GM12878 (cell line): ENCODE results near the gene DDX49. TPM values are rescaled to one million over a fixed set of nuclear protein-coding genes. Genes with fewer than 3 reads are reported as not detected.

Experiments used
- ATAC-seq: fragments of 200-7000 bp; cut with Tn5 transposase; 3 replicates; pipeline ENCODE4 v1.9.1; 2020; ENCODE audit warnings: mild to moderate bottlenecking, moderate library complexity
- BruUV-seq: library from RNA; stranded (reverse); fragments of 400-500 nt; replicated peaks from 2 replicates; lab custom pipeline; 2021; lab: Mats Ljungman, UMichigan
- CTCF ChIA-PET: fragments of 300-600 bp; sonication (Branson Sonifier 250); formaldehyde crosslinking; extraction: SDS; loops from one replicate; lab custom pipeline; 2021; ENCODE audit warnings: inconsistent platforms; lab: Yijun Ruan, JAX
- POLR2A ChIA-PET: fragments of 350-600 bp; formaldehyde crosslinking; extraction: SDS; loops from one replicate; lab custom pipeline; 2021; ENCODE audit warnings: inconsistent platforms; lab: Charles Lee
- RAD21 ChIA-PET: fragments of 300-600 bp; sonication (Branson Sonifier 250); formaldehyde crosslinking; loops from one replicate; lab custom pipeline; 2023; ENCODE audit warnings: antibody characterized with exemption; ENCODE audit not compliant: unreplicated experiment; lab: Charles Lee
- SMC1A ChIA-PET: fragments of 300-600 bp; sonication (Branson Sonifier 250); formaldehyde crosslinking; loops from one replicate; lab custom pipeline; 2023; ENCODE audit not compliant: unreplicated experiment, uncharacterized antibody; lab: Charles Lee
- DNase-seq: peaks from one replicate; pipeline ENCODE4 v3.0.0-alpha.2; 2011; ENCODE audit warnings: low read depth, low spot score
- FAIRE-seq: peaks from 3 replicates; lab custom pipeline; 2011; peaks lifted over from hg19 to GRCh38; lab: Jason Lieb, UNC
- H2AFZ ChIP-seq: 2 replicates; pipeline ENCODE4 v1.6.0; 2011; ENCODE audit warnings: low read depth, low read length, control low read depth; ENCODE audit not compliant: control insufficient read depth
- H3K27ac ChIP-seq: 2 replicates; pipeline ENCODE4 v1.5.1; 2011; ENCODE audit warnings: control low read depth; ENCODE audit not compliant: control insufficient read depth, insufficient read depth
- H3K27me3 ChIP-seq, 2 experiments: replicated peaks in 1 of 2; 2 replicates each; pipeline versions ENCODE4 v1.6.0 to v1.6.1; 2011; ENCODE audit warnings: low read length in 1 of 2; ENCODE audit not compliant: control insufficient read depth in 2 of 2, insufficient read depth in 2 of 2
- H3K36me3 ChIP-seq, 2 experiments: 2 replicates each; pipeline ENCODE4 v1.5.1; 2011; ENCODE audit warnings: low read length in 1 of 2; ENCODE audit not compliant: control insufficient read depth in 2 of 2, insufficient read depth in 2 of 2
- H3K4me1 ChIP-seq: 2 replicates; pipeline ENCODE4 v1.6.1; 2011; ENCODE audit warnings: mild to moderate bottlenecking, low read length, moderate library complexity, mixed read lengths; ENCODE audit not compliant: control insufficient read depth, insufficient read depth
- H3K4me2 ChIP-seq: 2 replicates; pipeline ENCODE4 v1.6.0; 2011; ENCODE audit warnings: control low read depth; ENCODE audit not compliant: control insufficient read depth, insufficient read depth
- H3K4me3 ChIP-seq: fragments of 200-600 bp; sonication (generic); 2 replicates; pipeline ENCODE4 v1.5.1; 2016
- H3K79me2 ChIP-seq: 2 replicates; pipeline ENCODE4 v1.6.0; 2011; ENCODE audit warnings: low read length; ENCODE audit not compliant: control insufficient read depth, insufficient read depth
- H3K9ac ChIP-seq: 2 replicates; pipeline ENCODE4 v1.8.0; 2011; ENCODE audit warnings: low read length, control low read depth, mixed read lengths; ENCODE audit not compliant: control insufficient read depth, insufficient read depth
- H3K9me3 ChIP-seq: replicated peaks from 3 replicates; pipeline ENCODE4 v1.5.1; 2011; ENCODE audit warnings: mild to moderate bottlenecking, low read length; ENCODE audit not compliant: control insufficient read depth, insufficient read depth
- H4K20me1 ChIP-seq: 2 replicates; pipeline ENCODE4 v1.6.0; 2011; ENCODE audit not compliant: control insufficient read depth, insufficient read depth
- BACH1 ChIP-seq: fragments of 450-650 bp; IDR thresholded peaks from 2 replicates; pipeline ENCODE4 v1.6.1; 2017; ENCODE audit warnings: mild to moderate bottlenecking, borderline replicate concordance
- BHLHE40 ChIP-seq, 2 experiments: fragments of 450-650 bp in 1 of 2; IDR thresholded peaks; 2 replicates each; pipeline ENCODE4 v1.6.1; 2011 to 2017; ENCODE audit warnings: low read depth in 2 of 2, borderline replicate concordance in 1 of 2, improper control_type of control experiment in 1 of 2, low read length in 1 of 2, mild to moderate bottlenecking in 1 of 2
- FOXM1 ChIP-seq: IDR thresholded peaks from 2 replicates; pipeline ENCODE4 v1.6.1; 2012; ENCODE audit warnings: low read depth, mild to moderate bottlenecking, inconsistent platforms, low read length, moderate library complexity
- GABPA ChIP-seq: IDR thresholded peaks from 2 replicates; pipeline ENCODE4 v1.6.1; 2014; ENCODE audit warnings: antibody characterized with exemption, low read depth, mild to moderate bottlenecking, inconsistent platforms
- HDAC6 ChIP-seq: fragments of 200-600 bp; sonication (generic); IDR thresholded peaks from one replicate; pipeline ENCODE4 v1.8.0; 2017; ENCODE audit warnings: antibody characterized with exemption; ENCODE audit not compliant: unreplicated experiment
- MXI1 ChIP-seq: fragments of 150-350 bp; IDR thresholded peaks from 2 replicates; pipeline ENCODE4 v1.6.1; 2011; ENCODE audit warnings: low read depth, mild to moderate bottlenecking, inconsistent platforms, low read length, improper control_type of control experiment
- NFXL1 ChIP-seq: fragments of 450-650 bp; IDR thresholded peaks from 2 replicates; pipeline ENCODE4 v1.6.1; 2017; ENCODE audit warnings: antibody characterized with exemption, mild to moderate bottlenecking, borderline replicate concordance
- RBBP5 ChIP-seq: fragments of 200-600 bp; sonication (generic); conservative IDR thresholded peaks from 2 replicates; pipeline ENCODE4 v1.6.1; 2016
- RCOR1 ChIP-seq: conservative IDR thresholded peaks from 2 replicates; pipeline ENCODE4 v1.6.1; 2012; ENCODE audit warnings: low read depth, low read length, improper control_type of control experiment
- RELA ChIP-seq: fragments of 450-650 bp; IDR thresholded peaks from 2 replicates; pipeline ENCODE4 v1.8.0; 2014; ENCODE audit warnings: borderline replicate concordance; ENCODE audit not compliant: partially characterized antibody
- TARDBP ChIP-seq: IDR thresholded peaks from 2 replicates; pipeline ENCODE4 v1.6.1; 2016; ENCODE audit warnings: borderline replicate concordance
- TBL1XR1 ChIP-seq: IDR thresholded peaks from 2 replicates; pipeline ENCODE4 v1.6.1; 2012; ENCODE audit warnings: low read depth, low read length, improper control_type of control experiment
- TCF3 ChIP-seq: IDR thresholded peaks from 2 replicates; pipeline ENCODE4 v1.6.1; 2012; ENCODE audit warnings: low read depth, mild to moderate bottlenecking, low read length, borderline replicate concordance; ENCODE audit not compliant: insufficient read depth
- WRNIP1 ChIP-seq: IDR thresholded peaks from 2 replicates; pipeline ENCODE4 v1.6.1; 2011; ENCODE audit warnings: low read depth, low read length, improper control_type of control experiment, borderline replicate concordance
- ZNF24 ChIP-seq: fragments of 450-650 bp; IDR thresholded peaks from 2 replicates; pipeline ENCODE4 v1.6.1; 2017; ENCODE audit warnings: antibody characterized with exemption, mild to moderate bottlenecking
- ZSCAN29 ChIP-seq: fragments of 450-650 bp; IDR thresholded peaks from 2 replicates; pipeline ENCODE4 v1.6.1; 2017; ENCODE audit warnings: mild to moderate bottlenecking, moderate library complexity
- WGBS: methylation state at CpG from one replicate; pipeline ENCODE4 v1.1.6; 2016; ENCODE audit warnings: low lambda C conversion rate; ENCODE audit not compliant: insufficient replicate concordance, insufficient coverage; ENCODE audit errors: missing lambda C conversion rate; 5-methylcytosine and 5-hydroxymethylcytosine counted together
- in situ Hi-C: fragments of 300-500 bp; cut with MboI; formaldehyde crosslinking; loops from 9 replicates; pipeline ENCODE4 v1.14.3; 2018; ENCODE audit warnings: mixed read lengths
- intact Hi-C: fragments of 100-400 bp; cut with micrococcal nuclease; formaldehyde crosslinking; loops from one replicate; pipeline ENCODE4 v1.14.2; 2022; ENCODE audit not compliant: unreplicated experiment
- polyA plus RNA-seq, 11 experiments: library from polyadenylated mRNA; depleted of rRNA in 4 of 11; unstranded in 6 of 11; stranded (reverse) in 5 of 11; fragments of >200 nt; fragmentation: Nextera tagmentation in 4 of 11; fragmentation: Illumina TruSeq in 1 of 11; extraction: Ambion mirVana in 4 of 11; extraction: Trizol in 1 of 11; gene quantifications; 1 replicate in 1 of 11; 2 replicates in 10 of 11; pipeline versions ENCODE4 v1.2.1 to v1.2.3, GENCODE V29; 2011 to 2016; ENCODE audit warnings: inconsistent platforms in 2 of 11, missing spikeins in 2 of 11, low read depth in 1 of 11
- total RNA-seq, 4 experiments: library from RNA; depleted of rRNA in 3 of 4; stranded (reverse); fragments of >200 nt in 3 of 4; fragmentation: Illumina TruSeq in 1 of 4; extraction: Trizol in 1 of 4; gene quantifications; 2 replicates each; pipeline versions ENCODE4 v1.2.1 to v1.2.3, GENCODE V29; 2013 to 2021
- TF ChIP-seq, protein P1 (sequence below): IDR thresholded peaks from 2 replicates; pipeline ENCODE4 v1.6.1; 2012; ENCODE audit warnings: low read length, inconsistent platforms
- TF ChIP-seq, protein P2 (sequence below): IDR thresholded peaks from 2 replicates; pipeline ENCODE4 v1.6.1; 2012; ENCODE audit warnings: low read depth, low read length, improper control_type of control experiment
- TF ChIP-seq, protein P3 (sequence below): fragments of 450-650 bp; IDR thresholded peaks from 2 replicates; pipeline ENCODE4 v1.6.1; 2017; ENCODE audit warnings: mild to moderate bottlenecking

The DDX49 gene
- total and polyA plus RNA-seq, 10 of the 15 experiments (the other 5 are each of a cell fraction or from before 2014, with no cell fraction given) = 0.58 to 102 (median 48.1) TPM

DNA sequence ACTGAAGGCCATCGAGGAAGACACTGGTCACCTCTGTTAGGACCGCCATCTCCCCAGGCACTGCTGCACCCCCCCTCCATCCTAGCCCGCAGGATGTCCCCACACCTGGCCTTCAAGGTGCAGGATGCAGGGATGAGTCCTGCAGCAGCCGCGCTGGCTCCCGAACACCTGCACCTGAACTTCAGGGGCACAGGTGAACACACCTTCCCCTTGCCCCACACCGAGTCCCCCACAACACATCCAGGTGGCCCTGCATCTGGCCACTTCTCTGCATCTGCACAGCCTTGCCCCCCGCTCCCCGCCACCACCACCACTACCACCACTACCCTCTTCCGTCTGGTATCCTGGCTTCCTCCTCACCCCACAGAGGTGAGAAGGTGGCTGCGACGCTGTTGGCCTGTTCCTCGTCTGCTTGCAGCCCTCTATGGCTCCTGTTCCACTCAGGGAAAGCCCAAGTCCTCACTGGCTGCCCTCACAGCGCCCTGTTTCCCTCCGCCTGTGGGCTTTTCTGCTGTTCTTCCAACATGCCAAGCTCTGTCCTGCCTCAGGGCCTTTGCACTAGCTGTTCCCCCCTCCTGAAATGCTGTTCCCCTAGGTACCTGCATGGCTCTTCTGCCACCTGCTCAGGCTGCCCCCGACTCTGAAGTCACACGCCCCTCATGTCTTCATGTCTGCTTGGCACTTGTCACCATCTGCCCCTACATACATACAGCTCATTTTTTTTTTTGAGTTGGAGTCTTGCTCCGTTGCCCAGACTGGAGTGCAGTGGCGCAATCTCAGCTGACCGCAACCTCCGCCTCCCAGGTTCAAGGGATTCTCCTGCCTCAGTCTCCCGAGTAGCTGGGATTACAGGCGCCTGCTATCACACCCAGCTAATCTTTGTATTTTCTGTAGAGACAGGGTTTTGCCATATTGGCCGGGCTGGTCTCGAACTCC is 22.2 kb upstream of the DDX49 start (continued):
- TF ChIP-seq, protein P1, sequence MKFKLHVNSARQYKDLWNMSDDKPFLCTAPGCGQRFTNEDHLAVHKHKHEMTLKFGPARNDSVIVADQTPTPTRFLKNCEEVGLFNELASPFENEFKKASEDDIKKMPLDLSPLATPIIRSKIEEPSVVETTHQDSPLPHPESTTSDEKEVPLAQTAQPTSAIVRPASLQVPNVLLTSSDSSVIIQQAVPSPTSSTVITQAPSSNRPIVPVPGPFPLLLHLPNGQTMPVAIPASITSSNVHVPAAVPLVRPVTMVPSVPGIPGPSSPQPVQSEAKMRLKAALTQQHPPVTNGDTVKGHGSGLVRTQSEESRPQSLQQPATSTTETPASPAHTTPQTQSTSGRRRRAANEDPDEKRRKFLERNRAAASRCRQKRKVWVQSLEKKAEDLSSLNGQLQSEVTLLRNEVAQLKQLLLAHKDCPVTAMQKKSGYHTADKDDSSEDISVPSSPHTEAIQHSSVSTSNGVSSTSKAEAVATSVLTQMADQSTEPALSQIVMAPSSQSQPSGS = no peak
- no peak for TF ChIP-seq BACH1
- no peak for TF ChIP-seq GABPA
- no peak for TF ChIP-seq MXI1
- no peak for TF ChIP-seq FOXM1

DNA sequence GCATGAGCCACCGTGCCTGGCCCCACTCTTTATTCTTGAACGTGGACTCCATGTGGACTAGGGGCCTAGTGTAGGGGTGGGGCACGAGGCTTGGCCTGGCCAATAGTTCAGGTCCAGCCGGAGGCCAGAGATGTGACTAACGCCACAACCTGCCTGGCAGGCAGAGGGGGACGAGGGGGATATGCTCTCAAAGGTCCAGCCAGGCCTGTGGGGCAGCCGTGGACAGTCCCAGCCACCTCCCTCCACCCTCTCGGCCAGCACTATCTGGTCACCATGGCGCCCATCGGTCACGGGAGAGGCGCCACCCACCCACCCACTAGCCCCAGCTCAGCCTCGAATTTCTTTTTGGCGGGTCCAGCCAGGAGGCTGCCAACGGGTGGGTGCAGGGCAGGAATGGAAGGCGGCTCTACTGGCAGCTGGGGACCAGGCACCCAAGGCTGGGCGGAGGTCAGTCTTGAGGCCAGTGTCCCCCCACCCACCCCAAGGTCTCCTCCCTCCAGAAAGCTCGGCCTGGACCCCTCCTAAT is 21.4 kb upstream of the DDX49 start:
- intact Hi-C loops = no loop called here
- no peak for FAIRE-seq
- ATAC-seq = no peak
- Histone ChIP-seq H3K9ac (no peak overlapping the region), H3K36me3 (peaks cover 2 to 4% of the 10 kb centered on the region in 2 experiments; a peak in 2 of 4 replicates), H4K20me1 (no peaks in the 10 kb centered on the region), H3K4me2 (no peak overlapping the region), H3K4me3 (no peak overlapping the region), H3K9me3 (no peaks in the 10 kb centered on the region), H3K79me2 (no peaks in the 10 kb centered on the region), H2AFZ (no peak overlapping the region), H3K27me3 (peaks cover 4% of the 10 kb centered on the region in 2 experiments; a peak in 3 of 4 replicates), H3K27ac (no peak overlapping the region), H3K4me1 (no peaks in the 10 kb centered on the region)
- POLR2A ChIA-PET = no interaction called here
- RAD21 ChIA-PET = no interaction called here
- DNase-seq = no peak
- no TSS peak for BruUV-seq
- WGBS = 78% methylated on average over 18 of the region's 18 CpGs
- no peak for TF ChIP-seq RELA
- no peak for TF ChIP-seq WRNIP1
- no peak for TF ChIP-seq HDAC6
- no peak for TF ChIP-seq ZNF24
- TF ChIP-seq RCOR1 = no peak
- no peak for TF ChIP-seq RBBP5
- TF ChIP-seq NFXL1 = no peak
- TF ChIP-seq, protein P2, sequence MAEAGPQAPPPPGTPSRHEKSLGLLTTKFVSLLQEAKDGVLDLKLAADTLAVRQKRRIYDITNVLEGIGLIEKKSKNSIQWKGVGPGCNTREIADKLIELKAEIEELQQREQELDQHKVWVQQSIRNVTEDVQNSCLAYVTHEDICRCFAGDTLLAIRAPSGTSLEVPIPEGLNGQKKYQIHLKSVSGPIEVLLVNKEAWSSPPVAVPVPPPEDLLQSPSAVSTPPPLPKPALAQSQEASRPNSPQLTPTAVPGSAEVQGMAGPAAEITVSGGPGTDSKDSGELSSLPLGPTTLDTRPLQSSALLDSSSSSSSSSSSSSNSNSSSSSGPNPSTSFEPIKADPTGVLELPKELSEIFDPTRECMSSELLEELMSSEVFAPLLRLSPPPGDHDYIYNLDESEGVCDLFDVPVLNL = no peak
- no peak for TF ChIP-seq TARDBP
- no peak for TF ChIP-seq TCF3
- no peak for TF ChIP-seq BHLHE40 (IDR thresholded peaks at IDR 0.05; ENCODE audit: borderline replicate concordance in 1 of 2, low read depth in 2 of 2, low read length in 1 of 2)
- no peak for TF ChIP-seq ZSCAN29
- no peak for TF ChIP-seq TBL1XR1
- TF ChIP-seq, protein P3, sequence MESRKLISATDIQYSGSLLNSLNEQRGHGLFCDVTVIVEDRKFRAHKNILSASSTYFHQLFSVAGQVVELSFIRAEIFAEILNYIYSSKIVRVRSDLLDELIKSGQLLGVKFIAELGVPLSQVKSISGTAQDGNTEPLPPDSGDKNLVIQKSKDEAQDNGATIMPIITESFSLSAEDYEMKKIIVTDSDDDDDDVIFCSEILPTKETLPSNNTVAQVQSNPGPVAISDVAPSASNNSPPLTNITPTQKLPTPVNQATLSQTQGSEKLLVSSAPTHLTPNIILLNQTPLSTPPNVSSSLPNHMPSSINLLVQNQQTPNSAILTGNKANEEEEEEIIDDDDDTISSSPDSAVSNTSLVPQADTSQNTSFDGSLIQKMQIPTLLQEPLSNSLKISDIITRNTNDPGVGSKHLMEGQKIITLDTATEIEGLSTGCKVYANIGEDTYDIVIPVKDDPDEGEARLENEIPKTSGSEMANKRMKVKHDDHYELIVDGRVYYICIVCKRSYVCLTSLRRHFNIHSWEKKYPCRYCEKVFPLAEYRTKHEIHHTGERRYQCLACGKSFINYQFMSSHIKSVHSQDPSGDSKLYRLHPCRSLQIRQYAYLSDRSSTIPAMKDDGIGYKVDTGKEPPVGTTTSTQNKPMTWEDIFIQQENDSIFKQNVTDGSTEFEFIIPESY = no peak
- CTCF ChIA-PET = interaction anchor here (1.2 kb wide), 1 partner anchor 21 kb away, joined by 3 read pairs; the partner anchor contains the start of genes COPE and DDX49
- SMC1A ChIA-PET = no interaction called here
- in situ Hi-C loops = no loop called here
